ENCODE data around the gene MDGA2.

GRCh38 chr14:47539031-47539461 is 136.4 kb downstream of the MDGA2 start:
- no peak for TF ChIP-seq POLR2A (IDR thresholded peaks at IDR 0.05; ENCODE audit: low read depth, low read length)
- no peak for TF ChIP-seq CTCF (conservative IDR thresholded peaks at IDR 0.05; ENCODE audit: low read depth, low read length)
- no peak for TF ChIP-seq MAFK (IDR thresholded peaks at IDR 0.05; ENCODE audit: low read depth, low read length)
- no peak for TF ChIP-seq SMC3 (IDR thresholded peaks at IDR 0.05; ENCODE audit: low read depth, low read length)
- TF ChIP-seq MXI1 (IDR thresholded peaks at IDR 0.05; ENCODE audit: borderline replicate concordance, low read depth, low read length): no peak
- no peak for TF ChIP-seq MAZ (IDR thresholded peaks at IDR 0.05; ENCODE audit: borderline replicate concordance, low read depth, low read length)
- TF ChIP-seq USF2 (IDR thresholded peaks at IDR 0.05; ENCODE audit: low read depth, low read length): no peak
- TF ChIP-seq RCOR1 (IDR thresholded peaks at IDR 0.05; ENCODE audit: insufficient replicate concordance, low read length): no peak
- no peak for TF ChIP-seq RFX5 (IDR thresholded peaks at IDR 0.05; ENCODE audit: low read depth, low read length)

Data from IMR-90 (cell line).